ENCODE data around the gene IRF1. TPM values are rescaled to one million over a fixed set of nuclear protein-coding genes. Genes with fewer than 3 reads are reported as not detected.

IRF1 gene
- total RNA-seq, 1 experiment from 2014 or later, result 4.5 TPM

GRCh38 chr5:132496631-132497487 lies 6.3 kb upstream of the IRF1 start:
- Histone ChIP-seq H3K36me3 (replicated peaks; ENCODE audit: control insufficient read depth, insufficient read depth, low read length) (no peaks in the 10 kb centered on the region), H3K27me3 (ENCODE audit: control insufficient read depth, insufficient read depth, low read length) (peaks cover 5% of the 10 kb centered on the region), H3K4me3 (ENCODE audit: insufficient read depth, low read depth, low read length) (peak overlapping the region; percentile 88)
- DNase-seq, result peak; percentile 96

DNA sequence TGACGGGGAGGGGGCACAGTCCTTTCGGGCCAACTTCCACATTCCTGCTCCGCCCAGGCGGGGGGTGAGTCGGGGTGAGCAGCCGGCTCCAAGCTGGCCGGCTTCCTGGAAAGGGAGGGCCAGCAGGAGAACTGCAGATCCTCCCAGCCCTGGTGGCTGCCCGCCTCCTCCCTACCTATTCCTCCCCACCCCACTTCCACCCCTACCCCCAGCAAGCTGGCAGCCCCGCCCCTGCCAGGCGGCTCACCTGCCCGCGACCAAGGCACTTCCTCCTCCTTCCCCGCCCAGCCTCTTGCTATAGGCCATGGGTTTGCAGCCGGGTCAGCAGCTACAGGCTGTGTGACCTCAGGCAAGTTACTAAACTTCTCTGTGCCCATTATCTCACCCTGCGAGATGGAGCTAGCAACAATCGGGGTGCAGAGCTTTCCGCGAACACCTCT lies 5.6 kb upstream of the IRF1 start:
- Histone ChIP-seq H3K27me3 (ENCODE audit: control insufficient read depth, insufficient read depth, low read length) (peaks cover 10% of the 10 kb centered on the region), H3K36me3 (replicated peaks; ENCODE audit: control insufficient read depth, insufficient read depth, low read length) (no peaks in the 10 kb centered on the region), H3K4me3 (ENCODE audit: insufficient read depth, low read depth, low read length) (peak overlapping the region; percentile 88)
- peak; percentile 96 for DNase-seq

GRCh38 chr5:132495667-132496190 lies 5.2 kb upstream of the IRF1 start:
- H3K4me3 ChIP-seq (ENCODE audit: insufficient read depth, low read depth, low read length), result peak overlapping the region; percentile 88
- peaks cover 10% of the 10 kb centered on the region for H3K27me3 ChIP-seq (ENCODE audit: control insufficient read depth, insufficient read depth, low read length)
- no peaks in the 10 kb centered on the region for H3K36me3 ChIP-seq (replicated peaks; ENCODE audit: control insufficient read depth, insufficient read depth, low read length)
- peak; percentile 90 for DNase-seq

DNA sequence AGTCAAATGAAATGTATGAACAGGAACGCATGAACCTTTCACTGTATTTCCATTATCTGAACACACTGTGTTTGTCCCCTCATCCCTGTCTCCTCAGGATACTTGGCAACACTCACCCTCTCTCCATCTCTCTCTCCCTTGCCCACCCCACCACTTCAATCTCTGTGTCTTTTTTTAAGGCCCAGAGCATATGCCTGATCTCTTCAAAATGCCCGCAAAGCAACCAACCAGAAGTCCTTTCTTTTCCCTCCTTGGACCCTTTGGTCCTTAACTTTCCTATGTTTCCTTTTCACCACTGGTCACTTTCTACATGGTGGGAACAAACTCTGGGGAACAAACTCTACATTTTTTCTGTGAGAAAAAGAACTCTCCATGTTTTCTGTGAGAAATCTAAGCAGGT lies 3.2 kb upstream of the IRF1 start:
- Histone ChIP-seq H3K36me3 (replicated peaks; ENCODE audit: control insufficient read depth, insufficient read depth, low read length) (no peaks in the 10 kb centered on the region), H3K27me3 (ENCODE audit: control insufficient read depth, insufficient read depth, low read length) (peaks cover 17% of the 10 kb centered on the region), H3K4me3 (ENCODE audit: insufficient read depth, low read depth, low read length) (no peak overlapping the region)
- DNase-seq, result no peak

DNA sequence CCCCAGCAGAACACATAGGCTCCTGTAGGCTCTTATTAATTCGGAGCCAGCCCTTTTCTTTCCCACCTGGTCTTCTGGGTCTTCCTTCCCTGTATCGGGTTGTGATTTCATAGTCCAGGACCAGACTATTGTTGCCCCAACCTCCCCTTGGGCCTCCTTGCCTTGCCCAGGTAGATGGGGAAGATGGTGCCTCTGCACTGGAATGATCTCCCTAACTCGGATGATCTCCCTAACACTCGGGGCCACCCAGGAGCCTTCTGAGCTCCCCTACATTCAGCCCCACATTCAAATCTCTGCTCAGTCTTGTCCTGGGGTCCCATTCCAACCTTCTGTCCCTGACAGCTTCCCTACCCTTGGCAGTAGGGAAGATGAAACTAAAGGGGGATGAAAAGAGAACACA lies 2.7 kb upstream of the IRF1 start:
- peaks cover 17% of the 10 kb centered on the region for H3K27me3 ChIP-seq (ENCODE audit: control insufficient read depth, insufficient read depth, low read length)
- H3K36me3 ChIP-seq (replicated peaks; ENCODE audit: control insufficient read depth, insufficient read depth, low read length), result no peaks in the 10 kb centered on the region
- DNase-seq, result peak; percentile 2
- no peak overlapping the region for H3K4me3 ChIP-seq (ENCODE audit: insufficient read depth, low read depth, low read length)

DNA sequence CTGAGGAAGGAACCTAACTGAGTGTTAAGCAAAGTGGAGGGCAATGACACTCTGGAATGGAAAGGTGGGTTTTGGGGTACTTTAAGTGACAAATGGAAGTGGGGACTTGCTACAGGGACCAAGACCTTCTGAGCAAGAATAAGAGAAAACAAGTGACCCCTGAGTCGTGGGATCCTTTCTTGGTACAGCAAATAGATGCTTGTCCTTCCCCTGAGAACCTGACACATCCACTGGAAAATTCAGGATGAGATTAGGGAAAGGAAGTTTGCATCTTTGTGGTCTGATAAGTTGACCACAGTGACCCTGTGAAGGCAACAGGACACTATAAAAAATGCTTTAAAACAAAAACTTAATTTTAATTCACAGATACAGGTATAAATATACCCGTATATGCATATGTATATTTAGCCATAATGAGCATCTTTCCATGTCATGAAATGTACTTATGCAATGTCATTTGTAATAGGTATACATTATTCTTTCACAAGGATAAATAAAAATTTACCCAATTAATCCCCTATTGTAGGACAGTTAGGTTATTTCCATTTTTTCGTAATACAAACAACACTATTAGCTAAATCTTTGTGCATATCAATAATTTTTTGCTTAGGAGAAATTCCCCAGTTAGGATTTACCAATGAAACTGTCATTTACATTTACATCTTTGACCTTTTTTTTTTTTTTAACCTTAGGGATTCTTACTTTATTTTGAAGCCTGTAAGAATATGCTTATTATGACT lies 2.0 kb upstream of the IRF1 start:
- peaks cover 17% of the 10 kb centered on the region for H3K27me3 ChIP-seq (ENCODE audit: control insufficient read depth, insufficient read depth, low read length)
- H3K36me3 ChIP-seq (replicated peaks; ENCODE audit: control insufficient read depth, insufficient read depth, low read length), result no peaks in the 10 kb centered on the region
- no peak overlapping the region for H3K4me3 ChIP-seq (ENCODE audit: insufficient read depth, low read depth, low read length)
- DNase-seq, result peak; percentile 5

GRCh38 chr5:132491368-132492364 lies 1.1 kb upstream of the IRF1 start:
- DNase-seq, result peak; percentile 71
- peaks cover under 1% of the 10 kb centered on the region; the same call in 1 of the 2 replicates for H3K36me3 ChIP-seq (replicated peaks; ENCODE audit: control insufficient read depth, insufficient read depth, low read length)
- peaks cover 17% of the 10 kb centered on the region for H3K27me3 ChIP-seq (ENCODE audit: control insufficient read depth, insufficient read depth, low read length)
- H3K4me3 ChIP-seq (ENCODE audit: insufficient read depth, low read depth, low read length), result peak overlapping the region; percentile 76

- peak overlapping the region; percentile 76 for H3K4me3 ChIP-seq (ENCODE audit: insufficient read depth, low read depth, low read length)
- H3K27me3 ChIP-seq (ENCODE audit: control insufficient read depth, insufficient read depth, low read length), result peaks cover 17% of the 10 kb centered on the region
- DNase-seq, result peak; percentile 87
- peaks cover 8% of the 10 kb centered on the region for H3K36me3 ChIP-seq (replicated peaks; ENCODE audit: control insufficient read depth, insufficient read depth, low read length)
Observed at GRCh38 chr5:132489871-132490483, 596 bp downstream of the IRF1 start.

DNA sequence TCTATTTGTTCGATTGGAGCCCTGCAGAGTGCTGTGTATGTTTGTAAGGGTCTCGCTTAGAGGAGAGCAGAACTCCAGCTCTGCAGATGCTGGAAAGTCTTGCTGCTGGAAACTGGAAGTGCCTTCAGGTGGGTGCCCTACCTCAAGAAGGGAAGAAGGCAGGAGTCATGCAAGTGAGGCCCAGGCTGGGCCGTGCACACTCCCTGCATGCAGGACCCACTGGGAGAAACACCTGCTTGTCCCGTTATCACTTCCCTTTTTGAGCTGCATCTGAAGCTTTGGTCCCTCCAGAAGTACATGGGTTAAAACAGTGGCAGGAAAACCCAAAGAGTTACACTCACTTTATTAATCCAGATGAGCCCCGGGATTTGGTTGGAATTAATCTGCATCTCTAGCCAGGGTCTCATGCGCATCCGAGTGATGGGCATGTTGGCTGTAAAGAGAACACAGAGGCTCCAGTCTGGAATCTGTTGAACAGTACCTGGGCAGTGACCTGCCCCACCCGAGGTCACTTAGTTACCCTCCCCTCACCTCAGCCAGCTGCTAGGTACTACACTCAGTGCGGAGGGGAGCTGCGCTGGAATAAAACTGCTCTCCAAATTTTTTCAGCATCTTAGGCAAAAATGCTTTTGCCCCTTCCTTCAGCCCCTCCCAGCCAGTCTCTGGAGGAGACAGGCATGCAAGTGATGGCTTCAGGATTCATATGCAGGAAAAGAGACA lies 1.4 kb downstream of the IRF1 start:
- H3K27me3 ChIP-seq (ENCODE audit: control insufficient read depth, insufficient read depth, low read length), result peaks cover 17% of the 10 kb centered on the region
- H3K36me3 ChIP-seq (replicated peaks; ENCODE audit: control insufficient read depth, insufficient read depth, low read length), result peaks cover 8% of the 10 kb centered on the region
- peak overlapping the region; percentile 76; the same call in 1 of the 2 replicates for H3K4me3 ChIP-seq (ENCODE audit: insufficient read depth, low read depth, low read length)
- DNase-seq, result peak; percentile 28

GRCh38 chr5:132488590-132488989 lies 2.0 kb downstream of the IRF1 start:
- DNase-seq, result no peak
- Histone ChIP-seq H3K36me3 (replicated peaks; ENCODE audit: control insufficient read depth, insufficient read depth, low read length) (peaks cover 9% of the 10 kb centered on the region), H3K4me3 (ENCODE audit: insufficient read depth, low read depth, low read length) (no peak overlapping the region), H3K27me3 (ENCODE audit: control insufficient read depth, insufficient read depth, low read length) (peaks cover 17% of the 10 kb centered on the region)

DNA sequence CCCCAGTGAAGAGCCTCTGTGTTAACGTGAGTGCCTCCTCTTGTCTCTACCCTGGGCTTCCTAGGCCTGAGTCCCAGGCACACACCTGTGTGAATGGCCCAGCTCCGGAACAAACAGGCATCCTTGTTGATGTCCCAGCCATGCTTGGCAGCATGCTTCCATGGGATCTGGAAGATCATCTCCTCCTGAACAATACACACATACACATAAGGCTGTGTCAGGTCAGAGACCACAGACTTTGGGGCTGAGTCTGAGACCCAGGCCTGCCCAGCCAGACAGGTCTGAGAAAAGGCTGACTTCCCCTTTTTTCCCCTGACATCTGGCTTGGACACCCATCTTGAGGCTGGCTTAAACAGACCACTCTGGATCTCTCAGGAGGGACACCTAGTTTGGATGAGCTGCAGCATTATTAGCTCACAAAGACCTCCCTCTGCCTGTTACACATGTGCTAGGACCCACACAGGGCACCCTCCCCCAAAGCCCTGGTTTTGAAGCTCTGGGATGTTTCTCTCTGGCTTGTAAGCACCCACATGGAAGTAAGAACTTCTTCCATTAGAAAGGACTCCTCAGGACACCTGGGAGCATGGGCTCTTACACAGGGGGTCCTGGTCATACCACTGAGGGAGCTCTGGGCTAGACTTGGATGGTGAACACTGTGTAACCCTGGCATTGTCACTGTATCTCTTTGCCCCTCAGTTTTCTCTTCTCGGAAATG lies 2.6 kb downstream of the IRF1 start:
- H3K27me3 ChIP-seq (ENCODE audit: control insufficient read depth, insufficient read depth, low read length), result peaks cover 14% of the 10 kb centered on the region
- DNase-seq, result peak; percentile 10
- H3K4me3 ChIP-seq (ENCODE audit: insufficient read depth, low read depth, low read length), result no peak overlapping the region
- peaks cover 9% of the 10 kb centered on the region for H3K36me3 ChIP-seq (replicated peaks; ENCODE audit: control insufficient read depth, insufficient read depth, low read length)

DNA sequence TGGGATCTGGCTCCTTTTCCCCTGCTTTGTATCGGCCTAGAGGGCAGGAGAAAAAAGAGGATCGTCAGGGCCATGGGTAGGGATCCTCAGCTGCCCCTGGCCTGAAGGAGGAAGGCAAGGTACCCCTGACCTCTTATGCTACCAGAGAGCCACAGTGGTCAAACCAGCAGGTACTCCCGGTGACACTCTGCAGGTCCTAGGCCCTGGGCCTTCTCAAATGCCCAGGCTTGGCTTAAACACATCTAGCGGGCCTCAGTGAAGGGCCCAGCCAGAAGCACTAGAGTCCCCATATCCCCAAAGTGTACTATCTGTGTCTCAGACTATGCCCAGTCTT lies 3.5 kb downstream of the IRF1 start:
- peaks cover 9% of the 10 kb centered on the region for H3K36me3 ChIP-seq (replicated peaks; ENCODE audit: control insufficient read depth, insufficient read depth, low read length)
- no peak overlapping the region for H3K4me3 ChIP-seq (ENCODE audit: insufficient read depth, low read depth, low read length)
- peaks cover 14% of the 10 kb centered on the region for H3K27me3 ChIP-seq (ENCODE audit: control insufficient read depth, insufficient read depth, low read length)
- DNase-seq, result no peak
